NOMO-1 treated with dmso at 0.1 percent for 144 hours (cell line): ENCODE results near the gene DLK1.

Experiments used
- DNase-seq: peaks from one replicate; lab custom pipeline; 2025; ENCODE audit not compliant: unreplicated experiment; lab: John Stamatoyannopoulos, UW

DLK1 gene

DNA sequence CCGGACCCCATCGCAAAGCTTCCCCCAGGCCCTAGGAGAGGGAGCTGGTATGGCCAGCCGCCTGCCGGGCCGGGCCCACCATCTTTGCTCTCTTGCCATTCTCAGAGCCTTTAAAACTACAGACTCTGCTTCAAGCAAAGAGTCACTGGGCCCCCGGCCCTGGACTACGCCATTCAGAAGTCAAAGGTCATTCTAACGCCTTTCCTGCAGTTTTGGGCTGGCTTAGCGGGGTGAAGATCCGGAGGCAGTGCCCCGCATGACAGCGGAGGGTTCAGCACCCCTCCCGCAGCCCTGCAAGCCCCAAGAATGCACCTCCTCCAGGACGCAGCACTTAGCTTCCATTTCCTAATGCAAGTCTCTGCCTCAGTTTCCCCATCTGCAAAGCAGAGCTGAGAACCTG lies 61.0 kb downstream of the DLK1 start:
- DNase-seq = no peak
